ENCODE data around the gene RAB39B.

DNA sequence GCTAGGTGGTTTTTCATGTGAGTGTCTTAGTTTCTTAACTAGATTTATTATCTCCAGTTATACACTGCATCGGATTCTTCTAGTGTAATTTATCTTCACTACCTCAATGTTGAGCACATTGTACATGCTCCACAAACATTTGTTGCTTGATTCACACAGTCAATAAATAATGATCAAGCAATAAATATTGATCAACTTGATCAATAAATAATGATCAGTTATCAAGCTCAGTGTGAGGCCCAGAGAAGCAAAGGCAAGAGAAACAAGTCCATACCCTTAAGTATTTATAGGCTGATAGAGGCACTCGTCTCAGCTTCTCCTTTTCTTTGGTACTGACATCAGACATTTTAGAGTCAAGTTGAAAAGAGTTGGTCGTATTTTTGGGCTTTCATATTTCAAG is 53.1 kb downstream of the RAB39B start:
- no peak for TF ChIP-seq CTCF (IDR thresholded peaks at IDR 0.05)
- no peak for TF ChIP-seq EZH2phosphoT487 (IDR thresholded peaks at IDR 0.05)
- TF ChIP-seq EZH2 (IDR thresholded peaks at IDR 0.05): no peak

All from neural progenitor cell (in vitro differentiated cells).